Natural killer cell (primary cell): Measurements from ENCODE around the gene CRADD. TPM values are rescaled to one million over a fixed set of nuclear protein-coding genes. Genes with fewer than 3 reads are reported as not detected.

Source experiments
- ATAC-seq, 3 donors: fragments of 150-1000 bp in 2 of 3; fragments of 200-7000 bp in 1 of 3; cut with Tn5 transposase; 1 replicate in 1 of 3; 2 replicates in 2 of 3; pipeline ENCODE4 v1.10.0; 2021; ENCODE audit warnings: mild to moderate bottlenecking in 2 of 3, moderate library complexity in 2 of 3
- DNase-seq, 2 donors: peaks; one replicate each; pipeline versions ENCODE4 v3.0.0 to v3.0.0-alpha.2; 2013 to 2021; ENCODE audit warnings: mixed read lengths in 1 of 2
- H3K27ac ChIP-seq: one replicate; pipeline ENCODE4 v1.5.1; 2013; ENCODE audit warnings: mild to moderate bottlenecking, low read length
- H3K27me3 ChIP-seq: one replicate; pipeline ENCODE4 v1.6.1; 2013; ENCODE audit warnings: low read length; ENCODE audit not compliant: control insufficient read depth, insufficient read depth
- H3K36me3 ChIP-seq: one replicate; pipeline ENCODE4 v1.6.1; 2013; ENCODE audit warnings: low read length; ENCODE audit not compliant: control insufficient read depth, insufficient read depth
- H3K4me1 ChIP-seq: one replicate; pipeline ENCODE4 v1.6.1; 2013; ENCODE audit warnings: low read length; ENCODE audit not compliant: control insufficient read depth, insufficient read depth
- H3K4me3 ChIP-seq: one replicate; pipeline ENCODE4 v1.5.1; 2013; ENCODE audit warnings: low read length
- H3K9me3 ChIP-seq: one replicate; pipeline ENCODE4 v1.6.1; 2013; ENCODE audit warnings: low read length; ENCODE audit not compliant: control insufficient read depth, insufficient read depth
- H3K27ac Mint-ChIP-seq, 2 donors: one replicate each; pipeline ENCODE4 v1.8.0; 2022; ENCODE audit warnings: mild to moderate bottlenecking in 2 of 2, mixed read lengths in 2 of 2, moderate library complexity in 1 of 2
- H3K27me3 Mint-ChIP-seq, 2 donors: one replicate each; pipeline ENCODE4 v1.8.0; 2022; ENCODE audit warnings: low read depth in 2 of 2, mixed read lengths in 2 of 2
- H3K36me3 Mint-ChIP-seq: one replicate; pipeline ENCODE4 v1.8.0; 2022; ENCODE audit warnings: mixed read lengths
- H3K4me1 Mint-ChIP-seq, 2 donors: one replicate each; pipeline ENCODE4 v1.8.0; 2022; ENCODE audit warnings: mixed read lengths in 2 of 2
- H3K4me3 Mint-ChIP-seq: one replicate; pipeline ENCODE4 v1.8.0; 2022; ENCODE audit warnings: mild to moderate bottlenecking, moderate library complexity, mixed read lengths
- H3K9me3 Mint-ChIP-seq, 2 donors: one replicate each; pipeline ENCODE4 v1.8.0; 2022; ENCODE audit warnings: mixed read lengths in 2 of 2
- WGBS: methylation state at CpG from one replicate; pipeline ENCODE4 v1.1.7; 2013; ENCODE audit warnings: missing lambda C conversion rate; ENCODE audit not compliant: insufficient coverage; 5-methylcytosine and 5-hydroxymethylcytosine counted together
- intact Hi-C: fragments of 100-400 bp; cut with micrococcal nuclease; formaldehyde crosslinking; loops from one replicate; pipeline ENCODE4 v1.14.2; 2022
- total RNA-seq, 4 donors: library from RNA; stranded (reverse); fragments of 120-200 nt in 1 of 4; gene quantifications; one replicate each; pipeline versions ENCODE4 v1.2.3 to v1.2.4, GENCODE V29; 2013 to 2022
- TF ChIP-seq, protein P1 (sequence below): fragments of 200-600 bp; IDR thresholded peaks from one replicate; pipeline ENCODE4 v1.8.0; 2022; ENCODE audit warnings: antibody characterized with exemption

Gene CRADD
- total RNA-seq, 3 donors from 2014 or later (not counting 1 experiment from before 2014, with no cell fraction given): 19.1 to 27.5 (median 26.4) TPM

DNA sequence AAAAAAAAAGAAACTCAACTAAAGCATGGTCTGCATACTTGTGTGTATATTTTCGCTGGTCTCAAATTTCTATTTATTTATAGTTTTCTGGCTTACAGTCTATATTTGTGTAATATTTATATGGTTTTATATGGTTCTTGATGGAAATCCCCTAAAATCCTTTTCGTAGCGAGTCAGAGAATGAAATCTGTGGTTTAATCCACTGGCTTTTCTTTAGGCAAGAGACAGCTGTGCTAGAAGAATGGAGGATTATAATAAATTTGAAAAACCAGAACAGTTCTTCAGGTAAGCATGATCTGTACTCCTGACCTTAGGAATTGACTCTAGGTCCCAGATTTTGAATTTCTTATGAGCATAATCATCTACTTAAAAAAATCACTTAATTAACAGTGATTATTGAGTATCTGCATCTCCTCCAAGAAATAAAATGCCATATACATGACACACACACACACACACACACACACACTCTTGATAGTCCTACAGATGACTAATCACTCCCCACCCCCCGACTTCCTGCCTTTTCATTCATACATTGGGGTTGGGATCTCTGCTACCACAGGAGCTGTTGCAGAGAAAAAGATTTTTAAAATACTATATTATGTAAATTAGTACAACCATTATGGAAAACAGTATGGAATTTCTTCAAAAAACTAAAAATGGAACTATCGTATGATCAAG lies 113.4 kb downstream of the CRADD start:
- TF ChIP-seq, protein P1, sequence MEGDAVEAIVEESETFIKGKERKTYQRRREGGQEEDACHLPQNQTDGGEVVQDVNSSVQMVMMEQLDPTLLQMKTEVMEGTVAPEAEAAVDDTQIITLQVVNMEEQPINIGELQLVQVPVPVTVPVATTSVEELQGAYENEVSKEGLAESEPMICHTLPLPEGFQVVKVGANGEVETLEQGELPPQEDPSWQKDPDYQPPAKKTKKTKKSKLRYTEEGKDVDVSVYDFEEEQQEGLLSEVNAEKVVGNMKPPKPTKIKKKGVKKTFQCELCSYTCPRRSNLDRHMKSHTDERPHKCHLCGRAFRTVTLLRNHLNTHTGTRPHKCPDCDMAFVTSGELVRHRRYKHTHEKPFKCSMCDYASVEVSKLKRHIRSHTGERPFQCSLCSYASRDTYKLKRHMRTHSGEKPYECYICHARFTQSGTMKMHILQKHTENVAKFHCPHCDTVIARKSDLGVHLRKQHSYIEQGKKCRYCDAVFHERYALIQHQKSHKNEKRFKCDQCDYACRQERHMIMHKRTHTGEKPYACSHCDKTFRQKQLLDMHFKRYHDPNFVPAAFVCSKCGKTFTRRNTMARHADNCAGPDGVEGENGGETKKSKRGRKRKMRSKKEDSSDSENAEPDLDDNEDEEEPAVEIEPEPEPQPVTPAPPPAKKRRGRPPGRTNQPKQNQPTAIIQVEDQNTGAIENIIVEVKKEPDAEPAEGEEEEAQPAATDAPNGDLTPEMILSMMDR: no peak
- H3K27me3 ChIP-seq: no peaks in the 10 kb centered on the region
- H3K4me3 ChIP-seq: no peak overlapping the region
- H3K4me1 Mint-ChIP-seq: peaks cover 24 to 27% of the 10 kb centered on the region in 2 donors
- no peak for DNase-seq
- H3K9me3 Mint-ChIP-seq: no peaks in the 10 kb centered on the region
- no peak overlapping the region for H3K27ac ChIP-seq
- ATAC-seq: no peak
- WGBS: 100% methylated on average over 2 of the region's 5 CpGs
- intact Hi-C loops: no loop called here
- H3K4me3 Mint-ChIP-seq: no peak overlapping the region
- H3K36me3 Mint-ChIP-seq: no peaks in the 10 kb centered on the region
- no peak overlapping the region for H3K27ac Mint-ChIP-seq
- H3K27me3 Mint-ChIP-seq: no peaks in the 10 kb centered on the region
- peaks cover 4% of the 10 kb centered on the region for H3K4me1 ChIP-seq
- H3K36me3 ChIP-seq: no peaks in the 10 kb centered on the region
- no peaks in the 10 kb centered on the region for H3K9me3 ChIP-seq

DNA sequence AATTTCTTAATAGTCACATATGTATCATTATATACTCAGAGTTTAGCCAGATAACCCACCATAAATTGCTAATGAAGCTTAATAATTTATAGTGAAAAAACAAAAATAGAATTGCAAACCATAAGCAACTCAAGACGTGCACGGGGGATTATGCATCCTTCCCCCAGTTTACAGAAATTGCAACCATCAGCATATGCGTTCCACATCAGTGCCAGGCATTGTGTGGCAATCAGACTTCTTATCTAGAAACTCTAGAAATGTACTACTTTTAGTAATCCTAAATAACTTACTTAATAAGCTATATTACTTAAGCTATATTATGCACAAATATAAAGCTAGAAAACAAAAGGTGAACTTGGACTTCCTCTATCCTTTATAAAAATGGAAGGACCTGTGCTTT lies 115.8 kb downstream of the CRADD start:
- Mint-ChIP-seq H3K36me3 (no peaks in the 10 kb centered on the region), H3K9me3 (no peaks in the 10 kb centered on the region), H3K27ac (no peak overlapping the region), H3K4me3 (no peak overlapping the region), H3K4me1 (peaks cover 20% of the 10 kb centered on the region in 2 donors), H3K27me3 (no peaks in the 10 kb centered on the region)
- Histone ChIP-seq H3K27me3 (no peaks in the 10 kb centered on the region), H3K9me3 (no peaks in the 10 kb centered on the region), H3K4me3 (no peak overlapping the region), H3K36me3 (no peaks in the 10 kb centered on the region), H3K4me1 (peaks cover 4% of the 10 kb centered on the region), H3K27ac (no peak overlapping the region)
- 96% methylated on average over 3 of the region's 3 CpGs for WGBS
- intact Hi-C loops: no loop called here
- no peak for DNase-seq
- no peak for ATAC-seq
- TF ChIP-seq, protein P1: no peak

DNA sequence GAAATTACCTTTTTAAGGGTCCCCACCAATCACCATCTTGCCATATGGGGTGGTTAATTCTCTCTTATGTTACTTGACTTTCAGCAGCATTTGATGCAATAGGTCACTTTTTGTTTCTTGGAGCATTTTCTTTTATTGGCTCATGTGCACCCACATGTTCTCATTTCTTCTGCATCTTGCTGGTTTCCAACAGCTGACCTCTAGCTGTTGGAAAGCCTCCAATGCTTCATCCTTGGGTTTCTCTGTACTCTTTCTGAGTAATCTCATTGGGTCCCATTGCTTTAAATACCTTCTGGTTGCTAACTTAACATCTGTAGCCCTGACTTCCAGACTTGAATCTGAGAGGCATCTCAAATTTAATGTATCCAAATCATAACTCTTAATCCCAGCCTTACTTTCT lies 116.8 kb downstream of the CRADD start:
- Histone ChIP-seq H3K27me3 (no peaks in the 10 kb centered on the region), H3K9me3 (no peaks in the 10 kb centered on the region), H3K4me3 (no peak overlapping the region), H3K4me1 (no peaks in the 10 kb centered on the region), H3K27ac (no peak overlapping the region), H3K36me3 (no peaks in the 10 kb centered on the region)
- ATAC-seq (no peak), DNase-seq (no peak)
- Mint-ChIP-seq H3K27me3 (no peaks in the 10 kb centered on the region), H3K4me3 (no peak overlapping the region), H3K4me1 (peaks cover 10 to 11% of the 10 kb centered on the region in 2 donors), H3K27ac (no peak overlapping the region), H3K9me3 (no peaks in the 10 kb centered on the region), H3K36me3 (no peaks in the 10 kb centered on the region)
- TF ChIP-seq, protein P1: no peak
- intact Hi-C loops: no loop called here

DNA sequence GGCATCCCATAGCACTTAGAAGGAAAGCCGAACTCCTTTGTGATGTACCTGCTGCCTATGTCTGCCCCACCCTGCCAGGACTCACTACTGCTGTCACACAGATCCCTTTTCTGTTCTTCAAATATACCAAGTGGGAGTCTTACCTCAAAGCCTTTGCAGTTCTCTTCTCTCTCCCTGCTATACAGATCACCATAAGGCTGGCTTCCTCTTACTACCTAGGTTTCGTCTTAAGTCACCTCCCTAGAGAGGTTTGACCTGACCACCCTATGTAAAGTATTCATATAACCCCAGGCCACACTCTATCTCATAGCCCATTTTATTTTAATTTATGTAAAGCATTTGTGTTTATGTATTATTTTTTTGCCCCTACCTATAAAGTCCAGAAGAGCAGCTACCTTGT lies 117.6 kb downstream of the CRADD start:
- H3K27ac Mint-ChIP-seq: no peak overlapping the region
- no peaks in the 10 kb centered on the region for H3K27me3 ChIP-seq
- H3K27ac ChIP-seq: no peak overlapping the region
- H3K4me1 Mint-ChIP-seq: peaks cover 3% of the 10 kb centered on the region in 2 donors
- 93% methylated on average over 2 of the region's 2 CpGs for WGBS
- no peaks in the 10 kb centered on the region for H3K9me3 ChIP-seq
- TF ChIP-seq, protein P1: no peak
- intact Hi-C loops: no loop called here
- no peaks in the 10 kb centered on the region for H3K36me3 ChIP-seq
- DNase-seq (no peak), ATAC-seq (no peak)
- H3K4me3 Mint-ChIP-seq: no peak overlapping the region
- no peak overlapping the region for H3K4me3 ChIP-seq
- no peaks in the 10 kb centered on the region for H3K36me3 Mint-ChIP-seq
- no peaks in the 10 kb centered on the region for H3K9me3 Mint-ChIP-seq
- no peaks in the 10 kb centered on the region for H3K27me3 Mint-ChIP-seq
- no peaks in the 10 kb centered on the region for H3K4me1 ChIP-seq
